HG02885 (cell line): Measurements from ENCODE around the gene CAMLG.
A peak's percentile ranks its signal among the peaks of the same experiment; 100 is the strongest.
"Not testable (repeated sequence)": the region's sequence is repeated elsewhere in the genome, so short reads cannot be mapped to it uniquely, and the experiment has no call there.

ENCODE experiments used
- ATAC-seq: cut with Tn5 transposase; IDR thresholded peaks from one replicate; pipeline ENCODE4 v1.9.1; 2021; ENCODE audit warnings: mild to moderate bottlenecking; ENCODE audit not compliant: unreplicated experiment, poor library complexity

Gene CAMLG

DNA sequence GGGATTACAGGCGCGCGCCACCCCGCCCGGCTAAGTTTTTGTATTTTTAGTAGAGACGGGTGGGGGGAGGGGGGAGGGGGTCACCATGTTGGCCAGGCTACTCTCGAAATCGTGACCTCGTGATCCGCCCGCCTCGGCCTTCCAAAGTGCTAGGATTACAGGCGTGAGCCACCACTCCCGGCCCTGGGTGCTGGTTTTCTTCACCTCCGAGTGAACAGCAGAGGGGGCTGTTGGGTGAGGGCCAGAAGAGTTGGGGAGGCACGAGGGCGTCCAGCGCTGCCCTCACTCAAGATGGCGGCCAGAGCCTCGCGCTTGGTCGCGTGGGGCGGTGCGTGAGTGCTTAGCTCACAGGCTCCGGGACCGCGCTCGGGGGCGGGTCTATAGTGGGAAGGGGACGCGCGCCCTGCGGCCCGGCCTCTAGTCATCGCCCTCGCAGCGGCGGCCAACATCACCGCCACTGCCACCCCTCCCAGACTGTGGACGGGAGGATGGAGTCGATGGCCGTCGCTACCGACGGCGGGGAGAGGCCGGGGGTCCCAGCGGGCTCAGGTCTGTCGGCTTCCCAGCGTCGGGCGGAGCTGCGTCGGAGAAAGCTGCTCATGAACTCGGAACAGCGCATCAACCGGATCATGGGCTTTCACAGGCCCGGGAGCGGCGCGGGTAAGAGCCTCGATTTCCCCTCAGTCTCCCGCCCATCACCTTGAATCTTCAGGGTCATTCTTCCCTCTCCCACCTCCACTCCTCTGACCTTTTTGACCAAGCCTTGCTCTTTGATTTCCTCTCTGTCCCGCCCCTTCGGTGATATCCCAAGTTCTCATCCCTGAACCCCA is at the start of gene CAMLG:
Gene CAMLG, plus strand, starts transcription at position 416 of the 830 bp plus-strand sequence. Its CDS starts 73 bp downstream, at position 489.
- peak; percentile 98 for ATAC-seq

GRCh38 chr5:134690144-134690543 is 48.2 kb upstream of the CAMLG start:
- not testable (repeated sequence) for ATAC-seq

DNA sequence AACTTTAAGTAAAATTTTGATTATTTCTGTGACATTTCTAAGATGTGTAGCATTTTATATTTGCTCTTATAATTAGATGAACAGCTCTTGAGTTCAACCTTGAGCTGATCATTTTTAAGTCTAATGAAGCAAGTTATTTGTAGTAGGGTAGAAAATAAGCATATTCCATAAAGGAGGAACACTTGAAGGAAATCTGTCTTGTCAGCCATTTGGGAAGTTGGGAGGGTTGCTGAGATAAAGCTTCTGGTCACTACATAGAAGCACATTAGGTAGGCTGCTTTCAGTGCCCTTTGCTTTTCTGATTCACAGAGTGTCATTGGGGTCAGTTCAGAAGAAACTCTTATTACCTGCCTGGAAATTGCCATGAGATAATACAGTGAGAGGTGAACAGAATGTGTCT is 45.6 kb upstream of the CAMLG start:
- no peak for ATAC-seq

GRCh38 chr5:134708301-134708700 is 30.0 kb upstream of the CAMLG start:
- no peak for ATAC-seq

GRCh38 chr5:134714120-134714519 is 24.2 kb upstream of the CAMLG start:
- ATAC-seq: no peak

GRCh38 chr5:134714541-134714940 is 23.8 kb upstream of the CAMLG start:
- no peak for ATAC-seq

DNA sequence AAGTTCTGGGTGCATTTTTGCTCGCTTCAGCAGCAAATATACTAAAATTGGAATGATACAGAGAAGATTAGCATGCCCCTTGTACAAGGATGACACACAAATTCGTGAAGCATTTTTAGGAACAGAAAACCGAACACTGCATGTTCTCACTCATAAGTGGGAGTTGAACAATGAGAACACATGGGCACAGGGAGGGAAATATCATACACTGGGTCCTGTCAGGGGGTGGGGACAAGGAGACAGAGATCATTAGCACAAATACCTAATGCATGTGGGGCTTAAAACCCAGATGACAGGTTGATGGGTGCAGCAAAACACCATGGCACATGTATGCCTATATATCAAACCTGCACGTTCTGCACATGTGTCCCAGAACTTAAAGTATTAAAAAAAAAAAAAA is 22.9 kb upstream of the CAMLG start:
- not testable (repeated sequence) for ATAC-seq

GRCh38 chr5:134724872-134725271 is 13.5 kb upstream of the CAMLG start:
- ATAC-seq: no peak

GRCh38 chr5:134732819-134733218 is 5.5 kb upstream of the CAMLG start:
- ATAC-seq: no peak

DNA sequence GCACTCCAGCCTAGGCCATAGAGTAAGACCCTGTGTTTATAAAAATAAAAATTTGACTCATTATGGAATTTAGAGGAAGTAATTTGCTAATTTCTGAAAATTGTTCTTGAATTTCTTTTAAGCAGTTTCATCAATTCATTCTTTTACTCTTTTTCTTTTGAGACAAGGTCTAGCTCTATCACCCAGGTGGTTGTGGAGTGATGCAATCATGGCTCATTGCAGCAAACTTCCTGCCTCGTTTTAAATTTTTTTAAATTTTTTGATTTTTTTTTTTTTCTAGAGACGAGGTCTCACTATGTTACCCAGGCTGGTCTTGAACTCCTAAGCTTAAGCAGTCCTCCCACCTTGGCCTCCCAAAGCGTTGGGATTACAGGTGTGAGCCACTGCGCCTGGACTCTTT is 3.1 kb upstream of the CAMLG start:
- ATAC-seq: no peak

GRCh38 chr5:134736173-134736812 is 2.1 kb upstream of the CAMLG start:
- ATAC-seq: no peak

DNA sequence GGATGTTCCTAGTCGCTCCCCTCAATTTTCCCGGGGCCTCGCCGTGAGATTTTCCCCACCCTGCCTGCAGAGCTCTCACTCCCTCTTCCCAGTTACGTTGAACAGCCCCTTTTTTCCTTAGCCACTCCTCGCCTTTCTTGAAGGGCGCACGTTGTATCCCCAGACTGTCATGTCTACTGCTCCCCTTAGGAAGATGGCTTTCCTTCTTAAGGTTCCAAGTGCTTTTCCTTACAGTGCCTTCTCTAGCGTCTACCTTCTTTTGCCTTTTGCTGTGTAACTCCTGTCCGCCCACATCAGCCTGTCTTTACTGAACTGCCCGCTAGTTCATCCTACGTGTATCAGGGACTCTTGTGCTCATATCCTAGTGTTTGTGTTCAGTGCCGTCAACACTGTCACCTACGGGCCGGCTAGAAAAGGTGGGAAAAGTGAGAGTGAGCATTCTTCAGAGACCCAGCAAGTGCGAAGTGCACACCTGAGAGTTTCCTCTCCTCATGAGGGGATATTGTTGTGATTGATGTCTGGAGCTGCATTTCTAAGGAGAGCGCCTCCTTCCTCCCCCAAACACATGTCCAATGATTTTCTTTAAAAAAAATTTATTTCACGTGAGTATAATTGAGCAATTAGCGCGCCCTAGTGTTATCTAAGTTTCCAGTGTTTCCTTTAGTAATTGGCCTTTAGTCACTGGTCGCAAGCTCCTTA is 764 bp downstream of the CAMLG start:
- ATAC-seq: no peak

- ATAC-seq: no peak
Observed at GRCh38 chr5:134741052-134741451, 2.7 kb downstream of the CAMLG start.

GRCh38 chr5:134742134-134742533 is 3.8 kb downstream of the CAMLG start:
- ATAC-seq: no peak

GRCh38 chr5:134749415-134749814 is 11.1 kb downstream of the CAMLG start:
- ATAC-seq: no peak

GRCh38 chr5:134758176-134758503 is 19.8 kb downstream of the CAMLG start:
- ATAC-seq: no peak

GRCh38 chr5:134758504-134759341 is 20.4 kb downstream of the CAMLG start, which contains the start of gene DDX46:
Gene DDX46, plus strand, starts transcription at chr5:134758779. Its CDS starts 160 bp downstream, at chr5:134758939.
- ATAC-seq: peak; percentile 97

GRCh38 chr5:134767528-134768291 is 29.4 kb downstream of the CAMLG start:
- not testable (repeated sequence) for ATAC-seq

GRCh38 chr5:134769206-134769605 is 30.9 kb downstream of the CAMLG start:
- no peak for ATAC-seq
